ELF-1 (cell line): Measurements from ENCODE around the gene SLC20A1.
"Not testable (repeated sequence)": the region's sequence is repeated elsewhere in the genome, so short reads cannot be mapped to it uniquely, and the experiment has no call there.

ENCODE experiments used
- DNase-seq: peaks from one replicate; pipeline ENCODE4 v3.0.0-alpha.2; 2016; ENCODE audit warnings: low read depth, low spot score

SLC20A1 gene

GRCh38 chr2:112683550-112684414, 38.0 kb downstream of the SLC20A1 start:
- peak; percentile 56 for DNase-seq

GRCh38 chr2:112684415-112684775, 38.7 kb downstream of the SLC20A1 start:
- DNase-seq = no peak

GRCh38 chr2:112685271-112685884, 39.6 kb downstream of the SLC20A1 start:
- no peak for DNase-seq

- DNase-seq = no peak
Observed at GRCh38 chr2:112686348-112687217, 40.8 kb downstream of the SLC20A1 start.

- DNase-seq = no peak
Observed at GRCh38 chr2:112687522-112687921, 41.8 kb downstream of the SLC20A1 start.

- DNase-seq = no peak
Observed at GRCh38 chr2:112688086-112688880, 42.5 kb downstream of the SLC20A1 start.

GRCh38 chr2:112690853-112691401, 45.2 kb downstream of the SLC20A1 start:
- DNase-seq = peak; percentile 57

- DNase-seq = no peak
Observed at GRCh38 chr2:112691881-112692281, 46.1 kb downstream of the SLC20A1 start.

- peak; percentile 66 for DNase-seq
Observed at GRCh38 chr2:112692495-112692911, 46.8 kb downstream of the SLC20A1 start.

- no peak for DNase-seq
Observed at GRCh38 chr2:112692918-112693317, 47.2 kb downstream of the SLC20A1 start.

GRCh38 chr2:112693596-112693995, 47.9 kb downstream of the SLC20A1 start:
- no peak for DNase-seq

GRCh38 chr2:112694182-112694581, 48.4 kb downstream of the SLC20A1 start:
- no peak for DNase-seq

- no peak for DNase-seq
Observed at GRCh38 chr2:112698834-112699515, 53.2 kb downstream of the SLC20A1 start.

- no peak for DNase-seq
Observed at GRCh38 chr2:112699984-112700667, 54.4 kb downstream of the SLC20A1 start.

GRCh38 chr2:112701052-112701451, 55.3 kb downstream of the SLC20A1 start:
- DNase-seq = no peak

GRCh38 chr2:112703684-112704083, 57.9 kb downstream of the SLC20A1 start:
- DNase-seq = no peak

- no peak for DNase-seq
Observed at GRCh38 chr2:112705575-112705974, 59.8 kb downstream of the SLC20A1 start.

GRCh38 chr2:112706170-112706664, 60.5 kb downstream of the SLC20A1 start:
- peak; percentile 53 for DNase-seq

- DNase-seq = not testable (repeated sequence)
Observed at GRCh38 chr2:112706947-112707346, 61.2 kb downstream of the SLC20A1 start.

- DNase-seq = no peak
Observed at GRCh38 chr2:112708968-112709367, 63.2 kb downstream of the SLC20A1 start.
